HEK293 (cell line): ENCODE results near the gene KY.

Experiments used
- GLIS2 ChIP-seq: fragments of 450-650 bp; formaldehyde crosslinking; IDR thresholded peaks from 2 replicates; pipeline ENCODE4 v1.5.1; 2016; ENCODE audit warnings: missing biosample characterization, missing genetic modification characterization
- KLF9 ChIP-seq: fragments of 450-650 bp; formaldehyde crosslinking; IDR thresholded peaks from 2 replicates; pipeline ENCODE4 v1.5.1; 2016; ENCODE audit warnings: missing biosample characterization, missing genetic modification characterization, low read depth
- ZEB2 ChIP-seq: fragments of 450-650 bp; formaldehyde crosslinking; IDR thresholded peaks from 2 replicates; pipeline ENCODE4 v1.5.1; 2016; ENCODE audit warnings: missing biosample characterization, missing genetic modification characterization
- ZNF274 ChIP-seq, 2 experiments: fragments of 200-500 bp in 1 of 2; fragments of 450-650 bp in 1 of 2; sonication (Bioruptor generic) in 1 of 2; formaldehyde crosslinking in 1 of 2; IDR thresholded peaks; 2 replicates each; pipeline versions ENCODE4 v1.5.1 to v1.6.1; 2014 to 2016; ENCODE audit warnings: borderline replicate concordance in 1 of 2, inconsistent platforms in 1 of 2, low read length in 1 of 2, missing biosample characterization in 1 of 2, missing genetic modification characterization in 1 of 2
- ZNF350 ChIP-seq: fragments of 450-650 bp; formaldehyde crosslinking; IDR thresholded peaks from 2 replicates; pipeline ENCODE4 v1.5.0; 2017; ENCODE audit warnings: missing biosample characterization, mild to moderate bottlenecking, missing genetic modification characterization
- ZNF585B ChIP-seq: fragments of 450-650 bp; formaldehyde crosslinking; IDR thresholded peaks from 2 replicates; pipeline ENCODE4 v1.5.1; 2016; ENCODE audit warnings: missing biosample characterization, missing genetic modification characterization
- TF ChIP-seq, protein P1 (sequence below): fragments of 450-650 bp; formaldehyde crosslinking; IDR thresholded peaks from 2 replicates; pipeline ENCODE4 v1.5.1; 2016; ENCODE audit warnings: missing biosample characterization, missing genetic modification characterization
- TF ChIP-seq, protein P2 (sequence below): fragments of 450-650 bp; formaldehyde crosslinking; optimal IDR thresholded peaks from 2 replicates; pipeline ENCODE3; 2016; ENCODE audit warnings: missing biosample characterization, mild to moderate bottlenecking, missing genetic modification characterization
- TF ChIP-seq, protein P3 (sequence below): fragments of 450-650 bp; formaldehyde crosslinking; IDR thresholded peaks from 2 replicates; pipeline ENCODE4 v1.5.1; 2016; ENCODE audit warnings: missing biosample characterization, missing genetic modification characterization

DNA sequence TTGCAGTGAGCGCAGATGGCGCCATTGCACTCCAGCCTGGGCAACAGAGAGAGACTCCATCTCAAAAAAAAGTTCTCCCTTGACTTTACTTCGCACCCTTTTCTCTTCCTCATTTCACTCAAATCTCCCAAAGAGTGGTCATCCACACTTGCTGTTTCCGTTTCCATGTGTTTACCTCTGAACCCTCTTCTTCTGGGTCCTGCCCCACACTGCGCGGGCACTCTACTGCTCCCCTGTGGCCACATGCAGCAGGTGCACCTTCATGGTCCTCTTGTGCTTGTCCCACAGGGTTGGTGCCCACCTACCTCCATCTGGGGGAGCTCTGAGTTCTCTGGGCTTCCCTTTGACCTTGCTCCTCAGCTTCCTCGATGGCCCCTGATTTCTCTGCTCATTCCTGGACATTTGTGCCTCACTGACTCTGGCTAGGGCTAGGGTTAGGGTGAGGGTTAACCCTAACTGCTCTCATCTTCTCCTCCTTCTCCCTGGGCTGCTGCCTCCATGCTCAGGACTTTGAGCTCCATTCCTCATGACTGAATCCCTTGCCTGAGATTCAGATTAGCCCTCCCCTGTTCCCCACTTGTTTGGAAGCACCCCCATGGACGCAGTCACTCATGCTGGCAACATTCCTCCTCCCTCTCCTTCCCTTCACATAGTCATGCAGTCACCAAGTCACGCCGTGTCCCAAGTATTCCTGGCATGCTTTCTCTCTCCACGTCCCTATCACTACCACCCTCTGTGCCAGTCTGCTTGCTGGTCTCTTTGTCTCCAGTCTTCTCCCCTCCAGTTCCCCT lies 26.6 kb upstream of the KY start:
- TF ChIP-seq, protein P1, sequence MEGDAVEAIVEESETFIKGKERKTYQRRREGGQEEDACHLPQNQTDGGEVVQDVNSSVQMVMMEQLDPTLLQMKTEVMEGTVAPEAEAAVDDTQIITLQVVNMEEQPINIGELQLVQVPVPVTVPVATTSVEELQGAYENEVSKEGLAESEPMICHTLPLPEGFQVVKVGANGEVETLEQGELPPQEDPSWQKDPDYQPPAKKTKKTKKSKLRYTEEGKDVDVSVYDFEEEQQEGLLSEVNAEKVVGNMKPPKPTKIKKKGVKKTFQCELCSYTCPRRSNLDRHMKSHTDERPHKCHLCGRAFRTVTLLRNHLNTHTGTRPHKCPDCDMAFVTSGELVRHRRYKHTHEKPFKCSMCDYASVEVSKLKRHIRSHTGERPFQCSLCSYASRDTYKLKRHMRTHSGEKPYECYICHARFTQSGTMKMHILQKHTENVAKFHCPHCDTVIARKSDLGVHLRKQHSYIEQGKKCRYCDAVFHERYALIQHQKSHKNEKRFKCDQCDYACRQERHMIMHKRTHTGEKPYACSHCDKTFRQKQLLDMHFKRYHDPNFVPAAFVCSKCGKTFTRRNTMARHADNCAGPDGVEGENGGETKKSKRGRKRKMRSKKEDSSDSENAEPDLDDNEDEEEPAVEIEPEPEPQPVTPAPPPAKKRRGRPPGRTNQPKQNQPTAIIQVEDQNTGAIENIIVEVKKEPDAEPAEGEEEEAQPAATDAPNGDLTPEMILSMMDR (tag by site-specific recombination), result no peak
- TF ChIP-seq GLIS2 (tag by site-specific recombination) (no peak), ZNF585B (tag by site-specific recombination) (no peak), ZNF274 (IDR thresholded peaks at IDR 0.05; ENCODE audit: low read length) (no peak), ZNF274 (tag by site-specific recombination; IDR thresholded peaks at IDR 0.05; ENCODE audit: borderline replicate concordance) (no peak), KLF9 (no peak), ZEB2 (tag by site-specific recombination) (no peak), ZNF350 (no peak)
- TF ChIP-seq, protein P2, sequence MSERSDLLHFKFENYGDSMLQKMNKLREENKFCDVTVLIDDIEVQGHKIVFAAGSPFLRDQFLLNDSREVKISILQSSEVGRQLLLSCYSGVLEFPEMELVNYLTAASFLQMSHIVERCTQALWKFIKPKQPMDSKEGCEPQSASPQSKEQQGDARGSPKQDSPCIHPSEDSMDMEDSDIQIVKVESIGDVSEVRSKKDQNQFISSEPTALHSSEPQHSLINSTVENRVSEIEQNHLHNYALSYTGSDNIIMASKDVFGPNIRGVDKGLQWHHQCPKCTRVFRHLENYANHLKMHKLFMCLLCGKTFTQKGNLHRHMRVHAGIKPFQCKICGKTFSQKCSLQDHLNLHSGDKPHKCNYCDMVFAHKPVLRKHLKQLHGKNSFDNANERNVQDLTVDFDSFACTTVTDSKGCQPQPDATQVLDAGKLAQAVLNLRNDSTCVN (tag by site-specific recombination), result no peak
- TF ChIP-seq, protein P3, sequence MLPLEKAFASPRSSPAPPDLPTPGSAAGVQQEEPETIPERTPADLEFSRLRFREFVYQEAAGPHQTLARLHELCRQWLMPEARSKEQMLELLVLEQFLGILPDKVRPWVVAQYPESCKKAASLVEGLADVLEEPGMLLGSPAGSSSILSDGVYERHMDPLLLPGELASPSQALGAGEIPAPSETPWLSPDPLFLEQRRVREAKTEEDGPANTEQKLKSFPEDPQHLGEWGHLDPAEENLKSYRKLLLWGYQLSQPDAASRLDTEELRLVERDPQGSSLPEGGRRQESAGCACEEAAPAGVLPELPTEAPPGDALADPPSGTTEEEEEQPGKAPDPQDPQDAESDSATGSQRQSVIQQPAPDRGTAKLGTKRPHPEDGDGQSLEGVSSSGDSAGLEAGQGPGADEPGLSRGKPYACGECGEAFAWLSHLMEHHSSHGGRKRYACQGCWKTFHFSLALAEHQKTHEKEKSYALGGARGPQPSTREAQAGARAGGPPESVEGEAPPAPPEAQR, result no peak
